22Rv1 (cell line): Measurements from ENCODE around the gene WNT1.
A peak's percentile ranks its signal among the peaks of the same experiment; 100 is the strongest.

ENCODE experiments used
- H3K27ac ChIP-seq: fragments of 450-650 bp; 2 replicates; pipeline ENCODE4 v1.5.1; 2017
- CTCF ChIP-seq: fragments of 450-650 bp; IDR thresholded peaks from 2 replicates; pipeline ENCODE4 v1.5.1; 2017; ENCODE audit warnings: mild to moderate bottlenecking
- ZFX ChIP-seq: fragments of 450-650 bp; IDR thresholded peaks from 2 replicates; pipeline ENCODE4 v1.6.1; 2017; ENCODE audit warnings: antibody characterized with exemption, borderline replicate concordance

Gene WNT1

DNA sequence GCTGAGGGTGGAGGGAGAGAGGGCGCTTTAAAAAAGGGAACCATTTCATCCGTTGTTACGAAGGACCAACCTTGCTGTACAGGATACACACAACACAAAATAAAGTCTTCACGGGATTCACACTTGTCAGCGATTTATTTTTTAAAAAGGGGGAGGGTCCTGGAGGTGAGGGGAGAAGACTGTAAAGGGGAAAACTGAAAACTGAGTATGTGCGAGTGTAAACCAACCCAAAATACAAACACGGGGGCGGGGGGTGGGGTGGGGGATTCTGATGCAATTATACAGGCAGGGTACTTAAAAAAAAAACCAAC, 41.0 kb downstream of the WNT1 start:
- no peak for TF ChIP-seq ZFX
- TF ChIP-seq CTCF: no peak
- H3K27ac ChIP-seq: peak overlapping the region; percentile 90

DNA sequence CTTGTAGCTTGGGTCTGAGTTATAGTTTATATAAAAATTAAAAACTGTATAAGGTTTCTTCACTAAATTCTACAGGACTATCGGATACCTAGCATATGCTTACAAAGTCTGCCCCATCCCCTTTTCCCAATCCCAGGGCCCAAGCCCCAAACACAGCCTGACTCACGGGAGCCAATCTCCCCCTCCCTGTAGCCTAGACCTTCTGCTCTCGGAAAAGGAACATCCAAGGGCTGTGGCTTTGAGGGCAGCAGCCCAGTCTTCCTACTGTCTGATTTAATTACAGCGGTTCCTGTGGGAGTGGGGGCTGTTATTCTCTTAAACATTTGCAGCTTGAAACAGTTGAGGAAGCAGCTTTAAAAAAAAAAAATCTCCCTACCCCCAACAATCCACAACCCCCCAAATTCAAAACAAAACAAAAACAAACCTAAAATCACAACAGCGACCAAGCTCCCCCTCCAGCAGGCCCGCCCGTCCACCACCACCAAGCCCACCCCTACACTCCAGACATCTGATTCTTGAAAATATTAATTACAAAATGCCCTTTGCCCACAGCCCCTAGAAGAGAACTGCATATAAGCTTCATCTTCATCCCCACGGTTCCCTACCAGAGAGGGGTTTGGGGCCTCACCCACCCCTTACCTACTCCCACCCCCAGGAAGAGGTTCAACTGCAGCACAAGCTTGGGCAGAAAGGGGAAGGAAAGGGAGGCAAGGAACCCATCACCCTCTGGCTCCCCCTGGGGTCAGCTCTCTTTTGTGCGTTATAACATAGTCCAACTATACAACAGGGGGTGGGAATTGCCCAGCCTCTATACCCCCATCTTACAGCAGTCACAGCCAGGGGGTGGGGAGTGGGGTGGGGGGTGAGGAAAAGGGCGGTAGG, 41.6 kb downstream of the WNT1 start:
- peak overlapping the region; percentile 90 for H3K27ac ChIP-seq
- TF ChIP-seq CTCF (peak; percentile 61), ZFX (no peak)

DNA sequence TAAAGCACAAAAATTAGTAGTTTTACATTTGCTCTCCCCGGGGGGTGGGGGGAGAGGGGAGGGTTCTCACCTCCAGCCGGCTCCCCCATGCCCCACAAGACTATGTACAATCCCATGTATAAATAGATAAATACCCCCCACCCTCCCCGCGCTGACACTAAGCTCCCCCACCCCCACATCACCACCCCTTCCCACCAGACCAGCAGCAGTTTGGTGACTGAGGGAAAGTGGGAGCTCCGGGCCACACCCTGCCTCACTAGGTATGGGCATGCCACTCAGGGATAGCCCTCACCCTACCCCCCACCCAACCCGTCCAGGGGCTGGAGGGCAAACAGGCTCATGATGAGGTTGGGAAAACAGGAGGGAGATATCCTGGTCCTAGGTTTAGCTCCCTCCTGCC, 42.3 kb downstream of the WNT1 start:
- TF ChIP-seq CTCF: no peak
- TF ChIP-seq ZFX: no peak
- peak overlapping the region; percentile 90 for H3K27ac ChIP-seq

- TF ChIP-seq ZFX (no peak), CTCF (no peak)
These were observed 43.3 kb downstream of the WNT1 start for GRCh38 chr12:49021292-49021915.

GRCh38 chr12:49022558-49023178, 44.5 kb downstream of the WNT1 start:
- TF ChIP-seq CTCF (no peak), ZFX (no peak)
- H3K27ac ChIP-seq: peak overlapping the region; percentile 59

More at GRCh38 chr12:49021292-49021915, 43.3 kb downstream of the WNT1 start:
- peak overlapping the region; percentile 59 for H3K27ac ChIP-seq

DNA sequence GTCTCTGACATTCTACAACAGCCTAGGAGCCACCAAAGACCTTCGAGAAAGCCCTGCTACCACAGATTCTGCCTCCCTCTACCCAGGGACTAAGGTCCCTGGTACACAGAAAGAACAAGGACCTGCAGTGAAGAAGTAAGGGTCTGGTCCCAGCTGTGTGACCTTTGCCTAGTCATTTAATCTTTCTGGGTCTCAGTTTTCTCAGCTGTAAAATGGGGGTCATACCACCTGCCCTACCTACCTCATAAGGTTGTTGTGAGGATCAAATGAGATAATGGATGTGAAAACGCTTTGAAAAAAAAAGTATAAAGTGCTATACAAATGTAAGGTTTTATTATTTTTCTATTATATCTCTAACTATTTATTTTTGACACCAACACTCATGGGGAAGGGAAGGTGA, 45.7 kb downstream of the WNT1 start:
- H3K27ac ChIP-seq: peak overlapping the region; percentile 59
- no peak for TF ChIP-seq ZFX
- no peak for TF ChIP-seq CTCF

DNA sequence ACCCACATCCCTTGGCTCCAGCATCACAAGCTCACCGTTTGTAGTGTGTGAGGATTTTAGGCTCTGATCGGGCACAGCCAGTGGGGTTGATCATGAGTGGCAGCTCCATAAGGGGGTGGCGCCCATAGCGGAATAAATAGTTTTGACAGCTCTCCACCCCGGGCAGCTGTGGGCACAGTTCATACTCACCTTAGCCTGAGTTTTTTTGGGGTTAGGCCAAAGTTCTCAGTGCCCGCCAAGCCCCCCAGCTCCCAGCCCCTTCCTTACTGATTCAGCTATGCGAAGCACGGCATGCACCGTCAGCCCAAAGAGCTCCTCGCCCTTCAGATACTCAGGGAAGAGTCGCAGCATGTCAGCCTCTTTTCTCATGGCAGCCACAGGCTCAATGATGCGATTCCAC, 46.4 kb downstream of the WNT1 start:
- peak overlapping the region; percentile 59 for H3K27ac ChIP-seq
- TF ChIP-seq ZFX: no peak
- TF ChIP-seq CTCF: no peak
